T-helper 2 cell treated with Interferon-gamma antibody and Interleukin-4, amounts not matched to agents 5 μg/mL and 100 μg/mL, for 36 hours (primary cell): ENCODE measurements around the gene LDHA.
"Not testable (repeated sequence)": the region's sequence is repeated elsewhere in the genome, so short reads cannot be mapped to it uniquely, and the experiment has no call there.

Experiments used
- DNase-seq: peaks from one replicate; pipeline ENCODE4 v3.0.0; 2021; ENCODE audit warnings: low spot score
- H3K27ac Mint-ChIP-seq: one replicate; pipeline ENCODE4 v1.8.0; 2021; ENCODE audit warnings: mild to moderate bottlenecking, mixed read lengths
- H3K27me3 Mint-ChIP-seq: one replicate; pipeline ENCODE4 v1.8.0; 2021; ENCODE audit warnings: low read depth, mixed read lengths
- H3K36me3 Mint-ChIP-seq: one replicate; pipeline ENCODE4 v1.8.0; 2021; ENCODE audit warnings: low read depth, mixed read lengths
- H3K4me1 Mint-ChIP-seq: one replicate; pipeline ENCODE4 v1.8.0; 2021; ENCODE audit warnings: low read depth, mixed read lengths
- H3K4me3 Mint-ChIP-seq: one replicate; pipeline ENCODE4 v1.8.0; 2022; ENCODE audit warnings: mild to moderate bottlenecking, moderate library complexity, mixed read lengths
- H3K9me3 Mint-ChIP-seq: one replicate; pipeline ENCODE4 v1.8.0; 2021; ENCODE audit warnings: mixed read lengths

Gene LDHA

GRCh38 chr11:18375941-18376340 is 18.4 kb upstream of the LDHA start:
- Mint-ChIP-seq H3K36me3 (no peaks in the 10 kb centered on the region), H3K4me3 (no peak overlapping the region), H3K27me3 (no peaks in the 10 kb centered on the region), H3K9me3 (no peaks in the 10 kb centered on the region), H3K4me1 (peaks cover 3% of the 10 kb centered on the region), H3K27ac (no peak overlapping the region)
- no peak for DNase-seq

DNA sequence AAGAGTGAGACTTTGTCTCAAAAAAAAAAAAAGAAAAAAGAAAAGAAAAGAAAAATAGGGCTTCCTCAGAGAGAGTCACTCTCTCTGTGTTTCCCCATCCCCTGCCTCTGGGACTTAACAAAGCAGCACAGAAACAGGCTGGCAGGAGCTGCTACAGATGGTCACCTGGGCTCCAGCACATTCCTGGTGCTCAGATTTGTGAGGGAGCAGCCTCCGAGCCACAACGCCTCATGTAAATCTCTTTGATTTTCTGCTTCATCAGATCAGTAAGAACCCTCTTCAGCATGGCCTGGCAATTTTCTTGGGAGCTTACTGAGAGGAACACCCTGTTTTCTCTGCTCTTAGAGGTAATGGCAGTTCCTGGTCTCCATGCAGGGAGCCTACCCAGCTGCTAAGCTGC is 15.2 kb upstream of the LDHA start:
- no peaks in the 10 kb centered on the region for H3K36me3 Mint-ChIP-seq
- H3K4me1 Mint-ChIP-seq = peaks cover 17% of the 10 kb centered on the region
- no peaks in the 10 kb centered on the region for H3K27me3 Mint-ChIP-seq
- no peak overlapping the region for H3K27ac Mint-ChIP-seq
- no peak overlapping the region for H3K4me3 Mint-ChIP-seq
- no peak for DNase-seq
- H3K9me3 Mint-ChIP-seq = no peaks in the 10 kb centered on the region

GRCh38 chr11:18383388-18384156 is 10.8 kb upstream of the LDHA start:
- no peaks in the 10 kb centered on the region for H3K36me3 Mint-ChIP-seq
- peak overlapping the region; percentile 75 for H3K4me3 Mint-ChIP-seq
- H3K27me3 Mint-ChIP-seq = no peaks in the 10 kb centered on the region
- no peaks in the 10 kb centered on the region for H3K9me3 Mint-ChIP-seq
- peak; percentile 90 for DNase-seq
- H3K4me1 Mint-ChIP-seq = peaks cover 35% of the 10 kb centered on the region
- peak overlapping the region; percentile 98 for H3K27ac Mint-ChIP-seq

GRCh38 chr11:18384157-18384641 is 10.2 kb upstream of the LDHA start:
- no peaks in the 10 kb centered on the region for H3K36me3 Mint-ChIP-seq
- peak overlapping the region; percentile 98 for H3K27ac Mint-ChIP-seq
- H3K4me1 Mint-ChIP-seq = peaks cover 35% of the 10 kb centered on the region
- H3K4me3 Mint-ChIP-seq = peak overlapping the region; percentile 75
- H3K9me3 Mint-ChIP-seq = no peaks in the 10 kb centered on the region
- DNase-seq = no peak
- no peaks in the 10 kb centered on the region for H3K27me3 Mint-ChIP-seq

DNA sequence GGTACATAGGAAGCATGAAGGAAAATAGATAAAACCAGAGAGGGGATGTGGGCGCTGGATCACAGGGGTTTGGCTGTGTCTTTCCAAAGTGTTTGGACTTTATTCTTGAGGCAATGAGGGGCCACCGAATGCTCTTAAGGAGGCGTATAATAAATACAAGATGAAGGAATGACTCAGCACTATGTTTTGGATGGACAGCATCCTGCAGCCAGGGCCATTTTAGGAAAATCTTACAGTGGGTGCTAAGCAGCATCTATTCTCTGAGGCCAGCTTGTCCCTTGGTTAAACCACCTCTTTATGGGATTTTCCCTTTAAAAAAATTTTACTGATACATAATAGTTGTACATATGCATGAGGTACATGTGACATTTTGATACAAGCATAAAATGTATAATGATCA is 4.3 kb upstream of the LDHA start:
- Mint-ChIP-seq H3K4me3 (no peak overlapping the region), H3K27me3 (no peaks in the 10 kb centered on the region), H3K9me3 (no peaks in the 10 kb centered on the region), H3K27ac (no peak overlapping the region), H3K36me3 (peaks cover 6% of the 10 kb centered on the region), H3K4me1 (peaks cover 40% of the 10 kb centered on the region)
- DNase-seq = no peak

DNA sequence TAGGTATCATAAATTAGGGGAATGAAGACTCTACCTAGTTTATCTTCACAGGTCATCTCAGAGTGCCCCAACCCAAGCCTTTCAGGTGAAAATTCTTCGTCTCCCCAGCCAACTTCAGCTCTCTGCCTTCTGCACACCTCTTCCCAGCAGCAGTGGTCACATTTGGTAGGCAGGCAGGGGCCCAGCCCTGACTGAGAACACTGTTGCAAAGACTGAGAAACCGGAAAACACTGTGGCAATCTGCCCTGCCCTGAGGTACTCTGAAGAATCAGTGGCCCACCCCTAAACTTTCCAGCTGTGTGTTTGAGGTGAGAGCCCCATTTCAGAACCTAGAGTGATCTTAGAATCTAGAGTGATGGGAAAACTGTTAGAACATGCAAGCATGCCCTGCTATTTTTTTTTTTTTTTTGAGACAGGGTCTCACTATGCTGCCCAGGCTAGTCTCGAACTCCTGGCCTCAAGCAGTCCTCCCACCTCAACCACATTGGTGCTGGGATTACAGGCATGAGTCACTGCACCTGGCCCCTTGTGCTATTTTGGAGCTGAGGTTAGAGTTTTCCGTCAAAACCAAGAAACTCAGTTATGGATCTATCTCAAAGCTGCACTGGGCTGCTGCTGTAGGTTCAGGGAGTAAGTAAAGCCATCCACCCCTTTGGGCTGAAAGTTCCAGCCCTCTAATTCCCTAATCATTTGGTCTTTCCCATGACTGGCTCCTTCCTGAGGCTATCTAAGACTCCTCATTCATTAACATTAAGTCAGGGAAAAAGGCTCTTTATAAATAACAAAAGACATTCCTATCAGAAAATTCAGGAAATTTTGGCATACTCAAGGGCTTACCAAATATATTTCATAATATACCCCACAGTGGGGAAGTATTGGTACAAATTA is 1.7 kb upstream of the LDHA start:
- peaks cover 40% of the 10 kb centered on the region for H3K4me1 Mint-ChIP-seq
- H3K9me3 Mint-ChIP-seq = no peaks in the 10 kb centered on the region
- H3K27ac Mint-ChIP-seq = peak overlapping the region; percentile 52
- no peak for DNase-seq
- peaks cover 31% of the 10 kb centered on the region for H3K36me3 Mint-ChIP-seq
- peak overlapping the region; percentile 54 for H3K4me3 Mint-ChIP-seq
- H3K27me3 Mint-ChIP-seq = no peaks in the 10 kb centered on the region

DNA sequence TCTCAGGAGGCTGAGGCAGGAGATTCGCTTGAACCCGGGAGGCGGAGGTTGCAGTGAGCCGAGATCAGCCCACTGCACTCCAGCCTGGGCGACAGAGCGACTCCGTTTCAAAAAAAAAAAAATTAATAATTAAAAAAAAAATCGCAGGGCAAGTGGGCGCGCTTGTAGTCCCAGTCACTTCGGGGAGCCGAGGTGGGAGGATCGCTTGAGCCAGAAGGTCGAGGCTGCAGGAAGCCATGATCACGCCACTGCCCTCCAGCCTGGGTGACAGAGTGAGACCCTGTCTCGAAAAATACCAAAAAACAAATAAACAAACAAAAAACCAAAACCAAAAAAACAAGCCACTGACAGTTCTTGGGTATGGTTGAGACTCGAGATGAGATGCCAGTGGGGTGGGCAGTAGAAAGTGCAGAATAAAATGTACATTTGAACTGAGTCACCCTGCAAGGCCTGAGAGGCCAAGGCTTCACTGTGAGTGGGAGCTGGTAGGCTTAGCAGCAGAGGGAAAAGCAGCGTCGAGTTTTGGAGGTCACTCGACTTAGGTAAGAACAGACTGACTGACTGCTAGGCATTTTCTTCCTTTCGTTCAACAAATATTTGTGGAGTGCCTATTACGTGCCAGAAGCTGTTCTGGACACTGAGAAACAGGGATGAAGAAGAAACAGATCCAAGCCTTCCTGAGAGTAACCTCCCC is 635 bp upstream of the LDHA start:
- no peaks in the 10 kb centered on the region for H3K9me3 Mint-ChIP-seq
- H3K4me1 Mint-ChIP-seq = peaks cover 43% of the 10 kb centered on the region
- peak overlapping the region; percentile 99 for H3K4me3 Mint-ChIP-seq
- no peaks in the 10 kb centered on the region for H3K27me3 Mint-ChIP-seq
- peaks cover 40% of the 10 kb centered on the region for H3K36me3 Mint-ChIP-seq
- peak overlapping the region; percentile 98 for H3K27ac Mint-ChIP-seq
- peak; percentile 44 for DNase-seq

- peak overlapping the region; percentile 99 for H3K4me3 Mint-ChIP-seq
- DNase-seq = peak; percentile 16
- H3K27me3 Mint-ChIP-seq = no peaks in the 10 kb centered on the region
- peaks cover 49% of the 10 kb centered on the region for H3K4me1 Mint-ChIP-seq
- H3K36me3 Mint-ChIP-seq = peaks cover 53% of the 10 kb centered on the region
- H3K9me3 Mint-ChIP-seq = no peaks in the 10 kb centered on the region
- peak overlapping the region; percentile 98 for H3K27ac Mint-ChIP-seq
These were observed 768 bp downstream of the LDHA start for GRCh38 chr11:18394928-18395734.

- peaks cover 60% of the 10 kb centered on the region for H3K36me3 Mint-ChIP-seq
- no peaks in the 10 kb centered on the region for H3K27me3 Mint-ChIP-seq
- H3K9me3 Mint-ChIP-seq = no peaks in the 10 kb centered on the region
- DNase-seq = peak; percentile 97
- peaks cover 55% of the 10 kb centered on the region for H3K4me1 Mint-ChIP-seq
- H3K27ac Mint-ChIP-seq = peak overlapping the region; percentile 98
- peak overlapping the region; percentile 99 for H3K4me3 Mint-ChIP-seq
These were observed 1.6 kb downstream of the LDHA start for GRCh38 chr11:18395735-18396504.

DNA sequence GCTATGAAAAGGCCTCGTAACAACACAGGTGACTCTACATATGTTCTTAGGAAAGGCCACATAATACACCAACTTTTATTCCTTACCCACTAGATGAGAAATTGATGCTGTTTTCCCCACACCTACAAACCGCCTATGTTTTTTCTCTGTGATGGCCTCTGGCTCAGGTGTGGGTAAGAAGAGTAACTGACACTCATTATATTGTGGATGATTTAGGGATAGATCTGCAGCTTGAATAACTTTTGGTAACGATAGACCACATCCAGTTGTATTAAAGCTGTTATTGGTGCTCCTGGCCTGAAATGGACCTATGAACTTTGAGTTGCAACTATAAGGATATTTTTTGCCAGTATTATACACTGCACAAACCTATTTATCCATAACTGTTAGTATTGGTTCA is 3.6 kb downstream of the LDHA start:
- no peak overlapping the region for H3K27ac Mint-ChIP-seq
- H3K4me3 Mint-ChIP-seq = peak overlapping the region; percentile 99
- DNase-seq = no peak
- no peaks in the 10 kb centered on the region for H3K27me3 Mint-ChIP-seq
- H3K4me1 Mint-ChIP-seq = peaks cover 44% of the 10 kb centered on the region
- peaks cover 71% of the 10 kb centered on the region for H3K36me3 Mint-ChIP-seq
- no peaks in the 10 kb centered on the region for H3K9me3 Mint-ChIP-seq

DNA sequence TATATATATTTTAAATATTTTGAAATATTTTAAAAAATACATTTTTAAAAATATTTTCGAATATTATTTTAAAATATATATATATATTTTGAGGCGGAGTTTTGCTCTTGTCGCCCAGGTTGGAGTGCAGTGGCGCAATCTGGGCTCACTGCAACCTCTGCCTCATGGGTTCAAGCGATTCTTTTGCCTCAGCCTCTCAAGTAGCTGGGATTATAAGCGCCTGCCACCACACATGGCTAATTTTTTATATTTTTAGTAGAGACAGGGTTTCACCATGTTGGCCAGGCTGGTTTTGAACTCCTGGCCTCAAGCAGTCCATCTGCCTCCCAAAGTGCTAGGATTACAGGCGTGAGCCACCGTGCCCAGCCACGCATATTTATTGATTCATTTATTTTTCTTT is 6.7 kb downstream of the LDHA start:
- not testable (repeated sequence) for H3K4me3 Mint-ChIP-seq, DNase-seq, H3K27me3 Mint-ChIP-seq, H3K9me3 Mint-ChIP-seq, H3K27ac Mint-ChIP-seq
- H3K4me1 Mint-ChIP-seq = peaks cover 46% of the 10 kb centered on the region
- peaks cover 73% of the 10 kb centered on the region for H3K36me3 Mint-ChIP-seq

GRCh38 chr11:18404062-18404461 is 9.7 kb downstream of the LDHA start:
- Mint-ChIP-seq H3K4me1 (peaks cover 28% of the 10 kb centered on the region), H3K4me3 (no peak overlapping the region), H3K36me3 (peaks cover 61% of the 10 kb centered on the region), H3K27ac (no peak overlapping the region), H3K9me3 (no peaks in the 10 kb centered on the region), H3K27me3 (no peaks in the 10 kb centered on the region)
- DNase-seq = no peak
